Measurements from ENCODE around the gene CFD.

The CFD gene

DNA sequence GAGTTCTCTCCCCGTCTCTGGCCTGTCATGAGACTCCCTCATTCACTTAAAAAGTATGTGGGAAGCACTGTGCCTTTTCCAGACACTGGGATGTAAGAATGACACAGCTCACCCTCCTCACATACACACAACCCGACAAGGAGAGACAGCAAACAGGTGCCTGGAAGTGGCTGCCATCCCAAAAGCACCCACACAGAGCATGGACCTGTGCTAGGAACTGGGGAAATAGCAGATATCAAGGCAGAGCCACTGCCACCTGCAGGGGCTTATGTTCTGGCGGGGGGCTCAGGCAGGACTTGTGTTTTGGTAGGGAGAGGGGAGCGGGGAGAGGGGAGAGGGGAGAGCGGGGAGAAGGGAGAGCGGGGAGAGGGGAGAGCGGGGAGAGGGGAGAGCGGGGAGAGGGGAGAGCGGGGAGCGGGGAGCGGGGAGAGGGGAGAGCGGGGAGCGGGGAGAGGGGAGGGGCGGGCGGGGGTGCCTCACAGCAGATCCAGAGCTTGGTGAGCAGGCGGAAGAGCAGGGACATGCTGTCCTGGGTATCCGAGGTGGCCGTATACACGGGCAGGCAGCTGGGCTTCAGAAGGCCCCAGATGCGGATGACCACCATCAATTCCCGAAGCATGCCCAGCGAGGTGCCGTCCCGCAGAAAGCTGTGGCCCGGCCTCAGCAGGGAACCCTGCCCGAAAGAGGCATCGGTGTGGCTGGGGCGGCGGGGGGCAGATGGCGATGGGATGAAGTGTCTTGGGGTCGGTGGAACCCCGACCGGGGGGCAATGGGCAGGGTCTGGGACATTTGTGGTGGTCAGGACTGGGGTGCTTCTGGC lies 12.2 kb downstream of the CFD start (continued):
- TF ChIP-seq, protein P1, sequence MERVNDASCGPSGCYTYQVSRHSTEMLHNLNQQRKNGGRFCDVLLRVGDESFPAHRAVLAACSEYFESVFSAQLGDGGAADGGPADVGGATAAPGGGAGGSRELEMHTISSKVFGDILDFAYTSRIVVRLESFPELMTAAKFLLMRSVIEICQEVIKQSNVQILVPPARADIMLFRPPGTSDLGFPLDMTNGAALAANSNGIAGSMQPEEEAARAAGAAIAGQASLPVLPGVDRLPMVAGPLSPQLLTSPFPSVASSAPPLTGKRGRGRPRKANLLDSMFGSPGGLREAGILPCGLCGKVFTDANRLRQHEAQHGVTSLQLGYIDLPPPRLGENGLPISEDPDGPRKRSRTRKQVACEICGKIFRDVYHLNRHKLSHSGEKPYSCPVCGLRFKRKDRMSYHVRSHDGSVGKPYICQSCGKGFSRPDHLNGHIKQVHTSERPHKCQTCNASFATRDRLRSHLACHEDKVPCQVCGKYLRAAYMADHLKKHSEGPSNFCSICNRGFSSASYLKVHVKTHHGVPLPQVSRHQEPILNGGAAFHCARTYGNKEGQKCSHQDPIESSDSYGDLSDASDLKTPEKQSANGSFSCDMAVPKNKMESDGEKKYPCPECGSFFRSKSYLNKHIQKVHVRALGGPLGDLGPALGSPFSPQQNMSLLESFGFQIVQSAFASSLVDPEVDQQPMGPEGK (tag by site-specific recombination; IDR thresholded peaks at IDR 0.05): no peak
- no peak for TF ChIP-seq SP2 (tag by site-specific recombination; IDR thresholded peaks at IDR 0.05)
- TF ChIP-seq ZNF768 (tag by site-specific recombination; IDR thresholded peaks at IDR 0.05): no peak
- TF ChIP-seq ZNF791 (tag by site-specific recombination; IDR thresholded peaks at IDR 0.05): no peak
- TF ChIP-seq, protein P2, sequence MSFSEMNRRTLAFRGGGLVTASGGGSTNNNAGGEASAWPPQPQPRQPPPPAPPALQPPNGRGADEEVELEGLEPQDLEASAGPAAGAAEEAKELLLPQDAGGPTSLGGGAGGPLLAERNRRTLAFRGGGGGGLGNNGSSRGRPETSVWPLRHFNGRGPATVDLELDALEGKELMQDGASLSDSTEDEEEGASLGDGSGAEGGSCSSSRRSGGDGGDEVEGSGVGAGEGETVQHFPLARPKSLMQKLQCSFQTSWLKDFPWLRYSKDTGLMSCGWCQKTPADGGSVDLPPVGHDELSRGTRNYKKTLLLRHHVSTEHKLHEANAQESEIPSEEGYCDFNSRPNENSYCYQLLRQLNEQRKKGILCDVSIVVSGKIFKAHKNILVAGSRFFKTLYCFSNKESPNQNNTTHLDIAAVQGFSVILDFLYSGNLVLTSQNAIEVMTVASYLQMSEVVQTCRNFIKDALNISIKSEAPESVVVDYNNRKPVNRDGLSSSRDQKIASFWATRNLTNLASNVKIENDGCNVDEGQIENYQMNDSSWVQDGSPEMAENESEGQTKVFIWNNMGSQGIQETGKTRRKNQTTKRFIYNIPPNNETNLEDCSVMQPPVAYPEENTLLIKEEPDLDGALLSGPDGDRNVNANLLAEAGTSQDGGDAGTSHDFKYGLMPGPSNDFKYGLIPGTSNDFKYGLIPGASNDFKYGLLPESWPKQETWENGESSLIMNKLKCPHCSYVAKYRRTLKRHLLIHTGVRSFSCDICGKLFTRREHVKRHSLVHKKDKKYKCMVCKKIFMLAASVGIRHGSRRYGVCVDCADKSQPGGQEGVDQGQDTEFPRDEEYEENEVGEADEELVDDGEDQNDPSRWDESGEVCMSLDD (tag by site-specific recombination; IDR thresholded peaks at IDR 0.05): 0 out of 2 replicates have a peak, but pooled peaks have one; percentile 31
- no peak for TF ChIP-seq HOXD13 (CRISPR knock-in tag; IDR thresholded peaks at IDR 0.05; ENCODE audit: borderline replicate concordance)
- peak; percentile 73; the same call in 1 of the 2 replicates for TF ChIP-seq ZBTB7A (tag by site-specific recombination; IDR thresholded peaks at IDR 0.05; ENCODE audit: low read depth)
- no peak for TF ChIP-seq GLIS1 (tag by site-specific recombination; IDR thresholded peaks at IDR 0.05)
- no peak for TF ChIP-seq ZNF585B (tag by site-specific recombination; IDR thresholded peaks at IDR 0.05)

DNA sequence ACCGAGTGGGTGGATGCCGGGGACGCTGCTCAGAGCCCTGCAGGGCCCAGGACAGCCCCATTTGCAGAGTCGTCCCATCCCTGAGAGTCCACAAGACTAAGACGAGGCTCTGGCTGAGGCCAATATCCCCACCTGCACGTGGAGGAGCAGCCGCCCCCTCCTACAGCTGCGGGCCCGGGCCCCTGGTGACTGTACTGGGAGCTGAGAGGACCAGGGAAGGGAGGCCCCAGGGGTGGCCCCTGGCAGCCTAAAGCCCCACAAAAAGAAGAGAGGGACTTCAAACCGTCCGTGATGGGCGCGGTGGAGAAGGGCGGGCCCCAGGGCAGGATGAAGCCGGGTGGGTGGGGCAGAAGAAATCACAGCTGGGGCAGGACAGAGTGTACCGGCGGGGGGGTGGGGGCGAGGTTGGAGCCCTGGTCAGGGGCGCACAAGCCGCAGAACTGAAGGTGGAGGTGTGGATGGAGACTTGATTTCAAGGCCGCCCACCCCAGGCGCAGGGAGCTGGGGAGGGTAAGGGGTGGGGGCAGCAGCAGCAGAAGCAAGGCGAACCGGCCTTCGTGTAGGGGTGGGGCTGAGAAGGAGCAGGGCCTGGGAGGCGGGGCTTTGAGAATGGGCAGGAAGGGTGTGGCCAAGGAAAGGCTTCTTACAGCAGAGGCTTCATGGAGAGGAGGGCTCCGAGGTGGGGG lies 12.9 kb downstream of the CFD start:
- ChIA-PET POLR2A (interaction anchor here (0.5 kb wide), 1 partner anchor 26 kb away, joined by 3 read pairs; no protein-coding TSS in a partner anchor), CTCF (no interaction called here)
- Histone ChIP-seq H3K4me1 (ENCODE audit: control insufficient read depth, insufficient read depth, low read length) (no peaks in the 10 kb centered on the region; the same call in 1 of the 2 replicates), H3K27ac (ENCODE audit: extremely low read depth, low read depth, low read length) (no peak overlapping the region), H3K36me3 (ENCODE audit: control insufficient read depth in 2 of 2, insufficient read depth in 1 of 2, low read length in 2 of 2) (peaks cover 7 to 68% of the 10 kb centered on the region in 2 experiments; a peak in 2 of 3 replicates), H3K4me3 (ENCODE audit: low read depth, low read length) (no peak overlapping the region), H3K9me3 (ENCODE audit: control insufficient read depth, insufficient read depth, low read depth, low read length) (no peaks in the 10 kb centered on the region)
- TF ChIP-seq KLF8 (tag by site-specific recombination; IDR thresholded peaks at IDR 0.05): peak; percentile 41; the same call in 1 of the 2 replicates
- TF ChIP-seq, protein P1 (tag by site-specific recombination; IDR thresholded peaks at IDR 0.05): peak; percentile 74
- TF ChIP-seq, protein P3, sequence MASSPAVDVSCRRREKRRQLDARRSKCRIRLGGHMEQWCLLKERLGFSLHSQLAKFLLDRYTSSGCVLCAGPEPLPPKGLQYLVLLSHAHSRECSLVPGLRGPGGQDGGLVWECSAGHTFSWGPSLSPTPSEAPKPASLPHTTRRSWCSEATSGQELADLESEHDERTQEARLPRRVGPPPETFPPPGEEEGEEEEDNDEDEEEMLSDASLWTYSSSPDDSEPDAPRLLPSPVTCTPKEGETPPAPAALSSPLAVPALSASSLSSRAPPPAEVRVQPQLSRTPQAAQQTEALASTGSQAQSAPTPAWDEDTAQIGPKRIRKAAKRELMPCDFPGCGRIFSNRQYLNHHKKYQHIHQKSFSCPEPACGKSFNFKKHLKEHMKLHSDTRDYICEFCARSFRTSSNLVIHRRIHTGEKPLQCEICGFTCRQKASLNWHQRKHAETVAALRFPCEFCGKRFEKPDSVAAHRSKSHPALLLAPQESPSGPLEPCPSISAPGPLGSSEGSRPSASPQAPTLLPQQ (tag by site-specific recombination; IDR thresholded peaks at IDR 0.05): 0 out of 2 replicates have a peak, but pooled peaks have one; percentile 15
- TF ChIP-seq ZNF837 (tag by site-specific recombination; IDR thresholded peaks at IDR 0.05): no peak
- 0 out of 2 replicates have a peak, but pooled peaks have one; percentile 10 for TF ChIP-seq GLIS1 (tag by site-specific recombination; IDR thresholded peaks at IDR 0.05)
- no peak for TF ChIP-seq ZNF184 (tag by site-specific recombination; IDR thresholded peaks at IDR 0.05)
- TF ChIP-seq, protein P4, sequence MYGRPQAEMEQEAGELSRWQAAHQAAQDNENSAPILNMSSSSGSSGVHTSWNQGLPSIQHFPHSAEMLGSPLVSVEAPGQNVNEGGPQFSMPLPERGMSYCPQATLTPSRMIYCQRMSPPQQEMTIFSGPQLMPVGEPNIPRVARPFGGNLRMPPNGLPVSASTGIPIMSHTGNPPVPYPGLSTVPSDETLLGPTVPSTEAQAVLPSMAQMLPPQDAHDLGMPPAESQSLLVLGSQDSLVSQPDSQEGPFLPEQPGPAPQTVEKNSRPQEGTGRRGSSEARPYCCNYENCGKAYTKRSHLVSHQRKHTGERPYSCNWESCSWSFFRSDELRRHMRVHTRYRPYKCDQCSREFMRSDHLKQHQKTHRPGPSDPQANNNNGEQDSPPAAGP (tag by site-specific recombination; IDR thresholded peaks at IDR 0.05): 0 out of 2 replicates have a peak, but pooled peaks have one; percentile 23
- TF ChIP-seq SP2 (tag by site-specific recombination; IDR thresholded peaks at IDR 0.05): peak; percentile 55
- peak; percentile 72 for TF ChIP-seq KLF9 (tag by site-specific recombination; IDR thresholded peaks at IDR 0.05; ENCODE audit: low read depth)
- TF ChIP-seq KLF1 (tag by site-specific recombination; IDR thresholded peaks at IDR 0.05): peak; percentile 88
- TF ChIP-seq EGR2 (tag by site-specific recombination; IDR thresholded peaks at IDR 0.05; ENCODE audit: low read depth): 0 out of 2 replicates have a peak, but pooled peaks have one; percentile 34
- TF ChIP-seq, protein P5, sequence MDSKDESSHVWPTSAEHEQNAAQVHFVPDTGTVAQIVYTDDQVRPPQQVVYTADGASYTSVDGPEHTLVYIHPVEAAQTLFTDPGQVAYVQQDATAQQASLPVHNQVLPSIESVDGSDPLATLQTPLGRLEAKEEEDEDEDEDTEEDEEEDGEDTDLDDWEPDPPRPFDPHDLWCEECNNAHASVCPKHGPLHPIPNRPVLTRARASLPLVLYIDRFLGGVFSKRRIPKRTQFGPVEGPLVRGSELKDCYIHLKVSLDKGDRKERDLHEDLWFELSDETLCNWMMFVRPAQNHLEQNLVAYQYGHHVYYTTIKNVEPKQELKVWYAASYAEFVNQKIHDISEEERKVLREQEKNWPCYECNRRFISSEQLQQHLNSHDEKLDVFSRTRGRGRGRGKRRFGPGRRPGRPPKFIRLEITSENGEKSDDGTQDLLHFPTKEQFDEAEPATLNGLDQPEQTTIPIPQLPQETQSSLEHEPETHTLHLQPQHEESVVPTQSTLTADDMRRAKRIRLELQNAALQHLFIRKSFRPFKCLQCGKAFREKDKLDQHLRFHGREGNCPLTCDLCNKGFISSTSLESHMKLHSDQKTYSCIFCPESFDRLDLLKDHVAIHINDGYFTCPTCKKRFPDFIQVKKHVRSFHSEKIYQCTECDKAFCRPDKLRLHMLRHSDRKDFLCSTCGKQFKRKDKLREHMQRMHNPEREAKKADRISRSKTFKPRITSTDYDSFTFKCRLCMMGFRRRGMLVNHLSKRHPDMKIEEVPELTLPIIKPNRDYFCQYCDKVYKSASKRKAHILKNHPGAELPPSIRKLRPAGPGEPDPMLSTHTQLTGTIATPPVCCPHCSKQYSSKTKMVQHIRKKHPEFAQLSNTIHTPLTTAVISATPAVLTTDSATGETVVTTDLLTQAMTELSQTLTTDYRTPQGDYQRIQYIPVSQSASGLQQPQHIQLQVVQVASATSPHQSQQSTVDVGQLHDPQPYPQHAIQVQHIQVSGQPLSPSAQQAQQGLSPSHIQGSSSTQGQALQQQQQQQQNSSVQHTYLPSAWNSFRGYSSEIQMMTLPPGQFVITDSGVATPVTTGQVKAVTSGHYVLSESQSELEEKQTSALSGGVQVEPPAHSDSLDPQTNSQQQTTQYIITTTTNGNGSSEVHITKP (tag by site-specific recombination; IDR thresholded peaks at IDR 0.05): no peak
- TF ChIP-seq ZXDB (tag by site-specific recombination; IDR thresholded peaks at IDR 0.05): no peak
- TF ChIP-seq ZNF140 (tag by site-specific recombination; IDR thresholded peaks at IDR 0.05): no peak
